K562 (cell line): ENCODE measurements around the gene YPEL4. TPM values are rescaled to one million over a fixed set of nuclear protein-coding genes. Genes with fewer than 3 reads are reported as not detected.
A peak's percentile ranks its signal among the peaks of the same experiment; 100 is the strongest.

ENCODE experiments used
- ARHGAP35 ChIP-seq: fragments of 450-650 bp; IDR thresholded peaks from 2 replicates; pipeline ENCODE4 v1.6.1; 2018; ENCODE audit not compliant: partially characterized antibody
- FOSL1 ChIP-seq: fragments of 200-800 bp; sonication (Bioruptor generic); conservative IDR thresholded peaks from 2 replicates; pipeline ENCODE4 v1.6.1; 2016; ENCODE audit warnings: missing genetic modification characterization, missing compliant biosample characterization
- GABPB1 ChIP-seq: sonication (generic); formaldehyde crosslinking; IDR thresholded peaks from 2 replicates; pipeline ENCODE4 v1.8.0; 2022; ENCODE audit warnings: mild to moderate bottlenecking, missing genetic modification reagents
- HINFP ChIP-seq: fragments of 450-650 bp; conservative IDR thresholded peaks from 2 replicates; pipeline ENCODE4 v1.6.1; 2016; ENCODE audit warnings: missing genetic modification characterization, low read depth, mild to moderate bottlenecking, control low read depth, missing compliant biosample characterization
- KDM5B ChIP-seq: fragments of 200-600 bp; sonication (generic); IDR thresholded peaks from 2 replicates; pipeline ENCODE4 v1.6.1; 2012; ENCODE audit warnings: low read depth, mild to moderate bottlenecking, moderate library complexity, low read length, control low read depth, inconsistent platforms; ENCODE audit not compliant: insufficient replicate concordance
- MAFG ChIP-seq: fragments of 450-650 bp; conservative IDR thresholded peaks from 2 replicates; pipeline ENCODE4 v1.6.1; 2016; ENCODE audit warnings: missing genetic modification characterization, missing compliant biosample characterization
- MAZ ChIP-seq, 2 experiments: fragments of 450-650 bp in 1 of 2; sonication (generic) in 1 of 2; formaldehyde crosslinking; IDR thresholded peaks in 1 of 2; conservative IDR thresholded peaks in 1 of 2; 2 replicates each; pipeline versions ENCODE4 v1.4.0 to v1.5.0; 2020; ENCODE audit warnings: mild to moderate bottlenecking in 1 of 2, missing genetic modification reagents in 1 of 2
- MECOM ChIP-seq: fragments of 250-450 bp; sonication (Bioruptor Pico); IDR thresholded peaks from 2 replicates; pipeline ENCODE4 v1.8.0; 2022; ENCODE audit warnings: inconsistent platforms
- MYC ChIP-seq, 2 experiments: fragments of 250-450 bp in 1 of 2; sonication (Bioruptor Pico) in 1 of 2; IDR thresholded peaks; 2 replicates each; pipeline versions ENCODE4 v1.5.1 to v1.6.1; 2012 to 2021; ENCODE audit warnings: low read depth in 2 of 2, borderline replicate concordance in 1 of 2, improper control_type of control experiment in 1 of 2, low read length in 1 of 2, mild to moderate bottlenecking in 1 of 2, moderate library complexity in 1 of 2
- NCOR1 ChIP-seq: fragments of 450-650 bp; IDR thresholded peaks from 2 replicates; pipeline ENCODE4 v1.6.1; 2016; ENCODE audit warnings: mild to moderate bottlenecking, moderate library complexity
- NFRKB ChIP-seq: fragments of 450-650 bp; IDR thresholded peaks from 2 replicates; pipeline ENCODE4 v1.6.1; 2016; ENCODE audit warnings: low read depth
- NRF1 ChIP-seq, 2 experiments: fragments of 450-650 bp; IDR thresholded peaks in 1 of 2; conservative IDR thresholded peaks in 1 of 2; 2 replicates each; pipeline ENCODE4 v1.6.1; 2014; ENCODE audit warnings: mild to moderate bottlenecking in 2 of 2
- OTX1 ChIP-seq: fragments of 450-650 bp; formaldehyde crosslinking; IDR thresholded peaks from 2 replicates; pipeline ENCODE4 v1.4.0; 2022; ENCODE audit warnings: mild to moderate bottlenecking
- RBFOX2 ChIP-seq: fragments of 200-400 bp; formaldehyde crosslinking; IDR thresholded peaks from 2 replicates; pipeline ENCODE4 v1.6.1; 2017; ENCODE audit warnings: low read depth, mild to moderate bottlenecking, low read length, moderate library complexity
- RHOXF2B ChIP-seq: fragments of 250-450 bp; sonication (Bioruptor Pico); conservative IDR thresholded peaks from 2 replicates; pipeline ENCODE4 v1.5.1; 2021
- SMC3 ChIP-seq: conservative IDR thresholded peaks from 2 replicates; pipeline ENCODE4 v1.6.1; 2011; ENCODE audit warnings: low read depth, low read length, improper control_type of control experiment; ENCODE audit not compliant: insufficient read depth
- SOX6 ChIP-seq: fragments of 450-650 bp; IDR thresholded peaks from 2 replicates; pipeline ENCODE4 v1.6.1; 2014; ENCODE audit warnings: mild to moderate bottlenecking
- YBX1 ChIP-seq: fragments of 450-650 bp; IDR thresholded peaks from 2 replicates; pipeline ENCODE4 v1.7.1; 2016; ENCODE audit warnings: mild to moderate bottlenecking
- ZBTB1 ChIP-seq: sonication (generic); formaldehyde crosslinking; IDR thresholded peaks from 2 replicates; pipeline ENCODE4 v1.8.1; 2023; ENCODE audit warnings: missing genetic modification reagents, low read depth, mild to moderate bottlenecking, borderline replicate concordance
- ZBTB26 ChIP-seq: fragments of 450-650 bp; formaldehyde crosslinking; IDR thresholded peaks from 2 replicates; pipeline ENCODE4 v1.4.0; 2022; ENCODE audit warnings: missing genetic modification characterization
- ZBTB7A ChIP-seq: IDR thresholded peaks from 2 replicates; pipeline ENCODE4 v1.6.1; 2011; ENCODE audit warnings: low read depth, mild to moderate bottlenecking, low read length, moderate library complexity, borderline replicate concordance; ENCODE audit not compliant: control insufficient read depth
- polyA plus RNA-seq, 8 experiments: library from polyadenylated mRNA; depleted of rRNA in 4 of 8; stranded (reverse) in 5 of 8; unstranded in 3 of 8; fragments of >200 nt; fragmentation: Nextera tagmentation in 2 of 8; fragmentation: Illumina TruSeq in 1 of 8; extraction: Ambion mirVana in 2 of 8; extraction: Trizol in 1 of 8; gene quantifications; 2 replicates each; pipeline versions ENCODE4 v1.2.1 to v1.2.3, GENCODE V29; 2011 to 2014; ENCODE audit warnings: inconsistent platforms in 1 of 8, missing spikeins in 1 of 8
- total RNA-seq, 7 experiments: library from RNA; depleted of rRNA in 6 of 7; stranded (reverse); fragments of >200 nt in 6 of 7; fragmentation: Illumina TruSeq in 2 of 7; extraction: Trizol in 2 of 7; gene quantifications; 2 replicates each; pipeline versions ENCODE4 v1.2.1 to v1.2.3, GENCODE V29; 2011 to 2021; ENCODE audit warnings: low replicate concordance in 1 of 7

The YPEL4 gene
- total and polyA plus RNA-seq, 9 of the 15 experiments (the other 6 are each of a cell fraction or from before 2014, with no cell fraction given) = 0.07 to 1.4 (median 0.40) TPM; not detected in 2

GRCh38 chr11:57657194-57658022 lies 7.7 kb upstream of the YPEL4 start, which contains the start of gene CLP1 (continued):
- peak; percentile 93 to 96 for TF ChIP-seq MAZ (CRISPR knock-in tag; conservative IDR thresholded peaks at IDR 0.05 in 1 of 2, IDR thresholded peaks at IDR 0.05 in 1 of 2)
- no peak for TF ChIP-seq YBX1
- no peak for TF ChIP-seq SMC3
- peak; percentile 65 for TF ChIP-seq ARHGAP35
- TF ChIP-seq RBFOX2 = peak; percentile 83
- TF ChIP-seq MECOM (CRISPR knock-in tag) = no peak
- TF ChIP-seq MYC (IDR thresholded peaks at IDR 0.05; ENCODE audit: low read depth, low read length) = peak; percentile 98
- TF ChIP-seq MYC (CRISPR knock-in tag; IDR thresholded peaks at IDR 0.05; ENCODE audit: borderline replicate concordance, low read depth) = peak; percentile 61; the same call in 1 of the 2 replicates
- TF ChIP-seq NRF1 (conservative IDR thresholded peaks at IDR 0.05 in 1 of 2, IDR thresholded peaks at IDR 0.05 in 1 of 2) = peak; percentile 93 to 94
- peak; percentile 87 for TF ChIP-seq KDM5B
- TF ChIP-seq GABPB1 (CRISPR knock-in tag) = peak; percentile 85; the same call in 1 of the 2 replicates
- TF ChIP-seq ZBTB1 (CRISPR knock-in tag) = no peak
- TF ChIP-seq SOX6 = peak; percentile 92
- no peak for TF ChIP-seq NFRKB
- no peak for TF ChIP-seq ZBTB26
- TF ChIP-seq NCOR1 = no peak; the same call in 1 of the 2 replicates
- no peak for TF ChIP-seq FOSL1 (tag)
- peak; percentile 57; the same call in 1 of the 2 replicates for TF ChIP-seq ZBTB7A
- no peak for TF ChIP-seq RHOXF2B (CRISPR knock-in tag)
- TF ChIP-seq OTX1 (CRISPR knock-in tag) = 0 out of 2 replicates have a peak, but pooled peaks have one; percentile 29
- TF ChIP-seq MAFG (tag) = no peak
- TF ChIP-seq HINFP (tag) = peak; percentile 83
